A549 (cell line): Measurements from ENCODE around the gene CTBP2.

ENCODE experiments used
- CEBPB ChIP-seq, 2 experiments: fragments of >200 bp in 1 of 2; sonication (Bioruptor Twin) in 1 of 2; formaldehyde crosslinking in 1 of 2; IDR thresholded peaks; 2 replicates each; pipeline ENCODE4 v1.6.1; 2012 to 2016
- CTCF ChIP-seq: fragments of >200 bp; sonication (Bioruptor Twin); formaldehyde crosslinking; IDR thresholded peaks from 3 replicates; pipeline ENCODE4 v1.5.1; 2016
- ELK1 ChIP-seq: fragments of 150-350 bp; IDR thresholded peaks from 2 replicates; pipeline ENCODE4 v1.6.1; 2014; ENCODE audit warnings: low read depth, mild to moderate bottlenecking, low read length
- HOXA7 ChIP-seq: fragments of 250-450 bp; sonication (Bioruptor Pico); IDR thresholded peaks from 2 replicates; pipeline ENCODE4 v1.5.0; 2020; ENCODE audit warnings: mild to moderate bottlenecking, moderate library complexity
- JUNB ChIP-seq: fragments of >200 bp; sonication (Bioruptor Twin); formaldehyde crosslinking; IDR thresholded peaks from 2 replicates; pipeline ENCODE4 v1.6.1; 2016
- KDM5A ChIP-seq: fragments of 200-600 bp; sonication (generic); IDR thresholded peaks from 2 replicates; pipeline ENCODE4 v1.6.1; 2016; ENCODE audit warnings: antibody characterized with exemption, mild to moderate bottlenecking
- MAX ChIP-seq: IDR thresholded peaks from 2 replicates; pipeline ENCODE4 v1.6.1; 2012
- MAZ ChIP-seq: fragments of 150-350 bp; IDR thresholded peaks from 2 replicates; pipeline ENCODE4 v1.6.1; 2014; ENCODE audit warnings: antibody characterized with exemption, low read depth, low read length, borderline replicate concordance
- PBX3 ChIP-seq: IDR thresholded peaks from 2 replicates; pipeline ENCODE4 v1.6.1; 2012
- POLR2A ChIP-seq: IDR thresholded peaks from 2 replicates; pipeline ENCODE4 v1.6.1; 2012; ENCODE audit warnings: mild to moderate bottlenecking, low read length
- RAD21 ChIP-seq, 2 experiments: fragments of >200 bp in 1 of 2; sonication (Bioruptor Twin) in 1 of 2; formaldehyde crosslinking in 1 of 2; IDR thresholded peaks in 1 of 2; conservative IDR thresholded peaks in 1 of 2; 2 replicates in 1 of 2; 3 replicates in 1 of 2; pipeline ENCODE4 v1.6.1; 2012 to 2018; ENCODE audit warnings: inconsistent platforms in 1 of 2
- RNF2 ChIP-seq: fragments of 200-600 bp; sonication (generic); IDR thresholded peaks from 2 replicates; pipeline ENCODE4 v1.6.1; 2016; ENCODE audit warnings: low read depth, mild to moderate bottlenecking, antibody characterized with exemption, moderate library complexity, borderline replicate concordance

GRCh38 chr10:125085258-125086054 is 74.9 kb downstream of the CTBP2 start:
- TF ChIP-seq CEBPB (IDR thresholded peaks at IDR 0.05): no peak
- no peak for TF ChIP-seq RNF2
- no peak for TF ChIP-seq CTCF
- no peak for TF ChIP-seq JUNB
- no peak for TF ChIP-seq POLR2A
- no peak for TF ChIP-seq ELK1
- no peak for TF ChIP-seq MAZ
- TF ChIP-seq PBX3: no peak
- no peak for TF ChIP-seq MAX
- no peak for TF ChIP-seq RAD21 (conservative IDR thresholded peaks at IDR 0.05 in 1 of 2, IDR thresholded peaks at IDR 0.05 in 1 of 2)
- no peak for TF ChIP-seq KDM5A
- no peak for TF ChIP-seq HOXA7 (CRISPR knock-in tag)
